Astrocyte of the hippocampus (primary cell): ENCODE results near the gene MEN1.
"Not testable (repeated sequence)": the region's sequence is repeated elsewhere in the genome, so short reads cannot be mapped to it uniquely, and the experiment has no call there.

Experiments used
- DNase-seq: peaks from one replicate; pipeline ENCODE4 v3.0.0; 2011; ENCODE audit warnings: low read depth, low spot score

Gene MEN1

DNA sequence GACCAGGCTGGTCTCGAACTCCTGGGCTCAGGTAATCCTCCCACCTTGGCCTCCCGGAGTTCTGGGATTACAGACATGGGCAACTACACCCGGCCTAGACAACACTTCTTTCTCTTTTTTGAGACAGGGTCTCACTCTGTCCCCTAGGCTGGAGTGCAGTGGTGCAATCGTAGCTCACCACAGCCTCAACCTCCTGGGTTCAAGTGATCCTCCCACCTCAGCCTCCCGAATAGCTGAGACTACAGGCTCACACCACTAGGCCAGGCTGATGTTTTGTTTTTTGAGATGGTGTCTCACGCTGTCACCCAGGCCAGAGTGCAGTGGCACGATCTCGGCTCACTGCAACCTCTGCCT, 35.4 kb upstream of the MEN1 start:
- DNase-seq = not testable (repeated sequence)

DNA sequence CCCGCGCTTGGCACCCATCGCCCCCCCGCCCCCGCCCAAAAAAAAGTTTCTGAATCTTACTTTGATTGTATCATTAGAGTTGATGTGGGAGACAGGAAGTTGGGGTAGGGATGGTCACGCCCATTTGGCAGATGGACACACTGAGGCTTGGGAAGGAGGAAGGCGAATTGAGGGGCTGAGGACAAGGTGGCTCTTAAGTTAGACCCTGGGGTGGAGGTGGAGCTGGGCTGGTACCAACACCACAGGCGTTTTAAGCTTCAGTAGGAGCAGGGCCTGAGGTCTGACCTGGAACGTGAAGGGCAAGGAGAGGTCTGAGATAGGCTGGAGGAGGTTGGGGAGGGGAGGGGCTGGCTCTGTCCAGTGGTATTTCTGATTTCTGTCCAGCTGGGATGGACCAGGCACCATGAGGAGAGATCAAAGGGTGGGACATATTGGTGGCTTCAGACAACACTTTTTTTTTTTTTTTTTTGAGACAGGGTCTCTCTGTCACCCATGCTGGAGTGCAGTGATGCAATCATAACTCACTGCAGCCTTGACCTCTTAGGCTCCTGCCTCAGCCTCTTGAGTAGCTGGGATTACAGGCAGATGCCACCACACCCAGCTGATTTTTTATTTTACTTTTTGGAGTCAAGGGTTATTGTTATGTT, 34.9 kb upstream of the MEN1 start:
- no peak for DNase-seq

DNA sequence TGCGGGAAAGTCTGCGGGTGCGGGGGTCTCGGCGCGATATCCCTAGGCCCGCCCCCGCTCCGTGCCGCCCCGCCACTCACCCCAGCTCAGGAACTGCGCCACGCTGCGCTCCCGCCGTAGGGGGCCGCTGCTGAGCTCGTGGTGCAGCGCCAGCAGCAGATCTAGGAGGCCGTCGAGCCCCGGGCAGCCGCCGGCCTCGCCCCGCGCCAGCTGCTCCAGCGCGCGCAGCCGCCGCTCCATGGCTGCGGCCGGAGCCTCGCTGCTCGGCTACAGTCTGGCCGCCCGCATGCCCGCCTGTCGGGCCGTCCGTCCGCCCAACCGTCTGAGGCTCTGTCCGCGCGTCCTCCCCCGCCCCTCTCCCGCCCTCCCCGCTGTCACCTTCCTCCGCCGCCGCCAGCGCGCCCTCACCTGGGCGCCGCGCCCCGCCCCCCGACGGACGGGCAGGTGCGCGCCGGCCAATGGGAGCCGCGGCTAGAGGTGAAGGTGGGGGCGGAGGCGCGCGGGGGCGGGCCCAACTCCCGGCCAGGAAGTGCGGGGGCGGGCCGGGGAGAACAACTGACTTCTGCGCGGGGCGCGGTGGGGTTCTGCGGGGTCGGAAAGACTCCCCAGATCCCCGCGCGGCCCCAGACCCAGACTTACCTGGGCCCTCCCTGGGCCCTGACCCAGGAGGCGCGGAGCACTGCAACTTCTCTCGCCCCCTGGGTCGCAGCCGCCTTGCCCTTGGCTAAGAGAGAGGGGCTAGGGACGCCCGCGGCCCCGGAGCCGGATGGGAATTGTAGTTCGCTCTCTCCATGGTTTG, 34.2 kb upstream of the MEN1 start, which contains the start of gene CDC42BPG:
TSS of gene CDC42BPG (minus strand) at position 324 of the 799 bp plus-strand sequence. CDS start at position 240, 84 bp downstream.
- DNase-seq = peak; percentile 86

GRCh38 chr11:64843686-64844329, 33.5 kb upstream of the MEN1 start:
- no peak for DNase-seq

DNA sequence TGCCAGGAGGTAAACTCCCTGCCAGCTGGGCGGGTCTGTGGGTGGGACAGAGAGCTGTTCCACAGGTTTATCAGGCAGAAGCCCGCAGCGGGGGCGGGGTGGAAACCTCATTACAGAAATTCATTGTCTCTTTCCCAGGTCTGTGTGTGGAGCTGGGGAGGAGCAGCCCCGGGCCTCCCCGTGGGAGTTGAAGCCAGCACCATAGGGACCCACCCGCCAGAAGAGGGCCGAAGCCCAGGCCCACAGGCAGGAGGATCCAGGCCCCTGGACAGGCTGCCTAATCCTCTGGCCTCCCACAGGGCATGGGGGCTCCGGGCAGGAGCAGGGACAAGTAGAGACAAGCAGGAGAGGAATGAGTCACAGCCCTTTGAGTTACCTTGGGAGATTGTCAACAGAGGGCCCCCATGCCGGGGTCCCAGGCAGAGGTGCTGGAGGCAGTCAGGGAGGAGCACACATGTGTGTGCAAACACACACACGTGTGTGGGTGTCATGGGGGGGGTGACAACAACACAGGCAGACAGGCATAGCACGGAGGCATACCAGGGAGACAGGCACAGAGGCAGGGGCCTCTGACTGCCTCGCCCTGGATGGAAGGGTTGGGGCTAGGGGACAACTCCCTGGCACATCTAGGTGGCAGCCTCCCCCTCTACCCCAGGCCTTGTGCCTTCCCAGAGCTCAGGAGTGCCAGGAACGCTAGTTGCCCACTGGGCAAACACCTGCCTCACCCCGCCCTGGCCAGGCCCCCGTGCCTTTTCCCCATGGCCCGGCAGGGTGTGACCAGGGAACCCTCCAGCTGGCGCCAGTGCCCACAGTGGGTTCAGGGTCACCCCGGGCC, 32.7 kb upstream of the MEN1 start:
- DNase-seq = peak; percentile 57

GRCh38 chr11:64842366-64842759, 32.0 kb upstream of the MEN1 start:
- DNase-seq = no peak

DNA sequence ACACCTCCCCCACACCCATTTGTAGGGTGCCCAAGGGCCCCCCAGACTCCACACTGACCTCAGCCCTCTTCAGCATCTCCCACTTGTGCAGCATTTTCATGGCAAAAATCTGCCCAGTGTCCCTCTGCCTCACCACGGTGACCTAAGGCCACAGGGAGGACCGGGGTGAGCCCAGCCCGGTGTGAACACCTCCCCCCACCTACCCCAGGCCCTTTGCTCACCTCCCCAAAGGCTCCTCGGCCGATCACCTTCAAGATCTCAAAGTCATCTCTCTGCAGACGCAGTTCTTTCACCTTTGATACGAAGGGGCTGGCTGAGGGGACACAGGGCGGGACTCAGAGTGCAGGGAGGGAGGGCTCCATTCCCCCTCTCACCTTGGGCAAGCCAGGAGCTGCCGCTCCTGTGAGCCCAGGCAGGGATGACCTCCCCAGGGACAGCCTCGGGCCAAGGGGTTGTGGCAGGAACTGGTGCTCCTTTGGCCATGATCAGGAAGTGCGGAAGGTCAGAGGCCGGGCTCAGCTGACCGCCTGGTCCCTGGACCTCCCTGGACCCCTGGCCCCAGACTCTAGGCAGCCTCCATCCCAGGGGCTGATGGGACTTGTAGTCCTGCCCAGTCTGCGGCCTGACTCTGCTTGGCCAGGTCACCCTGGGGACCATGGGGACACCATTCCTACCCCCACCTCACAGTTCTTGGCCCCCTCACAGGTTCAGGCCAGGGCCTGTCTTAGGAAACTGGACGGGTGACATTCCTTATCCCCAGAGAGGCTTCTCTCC, 31.4 kb upstream of the MEN1 start:
- no peak for DNase-seq

DNA sequence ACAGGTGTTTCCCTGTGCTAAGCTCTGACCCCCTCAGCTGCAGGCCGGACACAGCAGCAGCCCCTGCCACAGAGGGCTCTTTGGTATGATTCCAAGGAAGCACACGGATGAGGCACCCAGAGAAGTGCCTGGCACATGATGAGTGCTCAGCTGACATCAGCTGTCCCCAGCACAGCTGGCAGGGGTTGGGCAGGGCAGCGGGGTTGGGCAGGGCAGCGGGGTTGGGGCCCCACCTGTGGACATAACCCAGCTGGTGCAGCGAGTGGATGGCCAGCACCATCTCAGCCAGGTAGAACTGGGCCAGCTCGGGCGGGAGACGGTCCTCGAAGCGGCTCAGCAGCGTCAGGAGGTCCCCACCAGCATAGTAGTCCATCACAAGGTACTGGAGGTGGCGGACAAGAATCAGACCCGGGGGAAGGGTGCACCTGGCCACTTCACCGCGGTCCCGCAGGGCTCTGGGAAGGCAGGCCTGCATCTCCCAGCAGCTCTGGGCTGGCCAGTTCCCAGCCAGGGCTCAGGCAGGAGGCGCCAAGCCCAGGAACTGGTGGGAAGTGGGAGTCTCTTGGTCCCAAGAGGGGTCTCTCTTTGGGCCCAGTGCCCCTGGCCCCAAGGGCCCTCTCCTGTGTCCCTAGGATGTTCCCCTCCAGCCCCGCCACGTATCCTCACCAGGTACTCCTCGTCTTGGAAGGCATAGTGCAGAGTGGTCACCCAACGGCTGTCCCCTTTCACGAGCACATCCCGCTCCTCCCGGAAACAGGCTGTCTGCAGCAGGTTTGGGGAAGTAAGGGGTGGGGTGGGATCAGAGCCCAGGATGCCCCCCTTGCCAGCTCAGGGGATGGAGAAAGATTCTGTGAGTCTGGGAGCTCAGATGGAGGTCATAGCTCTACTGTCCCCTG, 29.8 kb upstream of the MEN1 start:
- no peak for DNase-seq

DNA sequence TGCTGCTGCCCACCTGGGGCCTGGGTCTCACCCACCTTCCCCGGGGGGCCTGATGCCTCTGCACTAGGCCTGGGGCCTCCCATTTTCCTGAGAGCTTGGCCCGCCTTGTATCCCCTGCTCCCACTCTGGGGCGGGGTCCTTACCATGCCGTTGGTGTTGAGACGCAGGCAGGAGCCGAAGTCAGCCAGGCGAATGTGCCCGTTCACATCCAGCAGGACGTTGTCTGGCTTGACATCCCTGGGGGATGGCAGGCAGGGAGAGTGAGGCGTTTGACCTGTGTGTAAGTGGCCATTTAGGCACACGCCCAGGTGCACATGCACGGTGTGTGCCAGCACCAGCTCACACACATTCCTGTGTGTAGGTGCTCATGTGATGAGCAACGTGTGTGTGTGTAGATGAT, 29.0 kb upstream of the MEN1 start:
- no peak for DNase-seq

- DNase-seq = no peak
Observed at GRCh38 chr11:64838600-64839334, 28.4 kb upstream of the MEN1 start.

DNA sequence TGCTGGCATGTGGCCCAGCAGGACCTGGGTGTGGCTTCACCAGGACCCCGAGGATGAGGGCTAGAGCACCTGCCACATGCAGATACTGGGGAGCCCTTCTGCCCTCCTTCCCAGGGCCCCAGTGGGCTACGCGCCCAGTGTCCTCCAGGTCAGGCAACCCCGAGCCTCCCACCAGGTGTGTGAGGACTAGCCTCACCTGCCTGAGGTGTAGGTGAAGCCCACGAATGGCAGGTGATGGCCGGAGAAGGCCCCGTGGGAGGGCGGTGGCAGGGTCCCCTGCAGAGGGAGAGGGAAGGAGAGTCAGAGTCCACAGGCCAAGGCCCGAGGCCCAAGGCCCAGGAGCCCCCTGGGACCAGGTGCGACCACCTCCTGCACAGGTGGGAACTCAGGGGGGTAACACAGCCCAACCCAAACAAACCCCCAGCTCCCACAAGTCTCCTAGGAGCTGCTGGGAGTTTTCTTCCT, 27.6 kb upstream of the MEN1 start:
- no peak for DNase-seq

- no peak for DNase-seq
Observed at GRCh38 chr11:64836448-64837072, 26.2 kb upstream of the MEN1 start.

DNA sequence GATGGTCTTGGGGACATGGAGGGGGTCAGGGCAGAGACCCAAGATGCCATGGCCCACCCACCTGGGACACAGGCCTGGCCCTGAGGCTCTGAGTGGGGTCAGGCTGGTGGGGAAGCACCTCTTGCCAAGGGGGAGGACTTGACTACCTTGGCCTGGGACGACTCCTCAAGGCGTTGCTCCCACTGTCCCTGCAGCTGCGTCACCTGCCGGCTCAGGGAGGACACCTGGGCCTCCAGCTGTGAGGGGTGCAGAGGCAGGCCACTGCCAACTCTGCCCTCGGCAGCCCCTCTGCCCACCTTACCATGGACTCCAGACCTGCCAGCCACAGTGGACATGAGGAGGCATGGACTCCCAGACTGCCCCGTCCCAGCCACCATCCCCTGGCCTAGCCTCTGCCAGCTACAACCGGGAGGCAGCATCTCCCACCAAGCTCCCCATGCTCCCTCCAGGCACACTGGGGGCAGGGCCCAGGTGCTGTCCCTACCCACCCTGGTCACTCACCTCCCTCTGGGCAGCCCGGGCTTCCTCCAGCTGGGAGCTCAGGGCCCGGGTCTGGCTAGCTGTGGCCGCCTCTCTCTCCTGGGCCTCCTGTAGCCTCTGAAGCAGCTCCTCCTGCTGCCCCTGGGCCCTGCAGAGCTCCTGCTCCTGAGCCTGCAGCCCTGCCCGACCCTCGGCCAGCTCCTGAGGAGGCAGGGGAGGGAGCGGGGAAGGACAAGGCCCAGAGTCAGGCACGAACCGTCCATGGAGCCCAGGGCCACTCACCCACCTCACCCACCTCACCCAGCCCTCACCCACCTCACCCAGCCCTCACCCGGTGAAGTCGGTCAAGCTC, 25.5 kb upstream of the MEN1 start:
- no peak for DNase-seq

GRCh38 chr11:64834723-64835615, 24.6 kb upstream of the MEN1 start:
- peak; percentile 91 for DNase-seq

DNA sequence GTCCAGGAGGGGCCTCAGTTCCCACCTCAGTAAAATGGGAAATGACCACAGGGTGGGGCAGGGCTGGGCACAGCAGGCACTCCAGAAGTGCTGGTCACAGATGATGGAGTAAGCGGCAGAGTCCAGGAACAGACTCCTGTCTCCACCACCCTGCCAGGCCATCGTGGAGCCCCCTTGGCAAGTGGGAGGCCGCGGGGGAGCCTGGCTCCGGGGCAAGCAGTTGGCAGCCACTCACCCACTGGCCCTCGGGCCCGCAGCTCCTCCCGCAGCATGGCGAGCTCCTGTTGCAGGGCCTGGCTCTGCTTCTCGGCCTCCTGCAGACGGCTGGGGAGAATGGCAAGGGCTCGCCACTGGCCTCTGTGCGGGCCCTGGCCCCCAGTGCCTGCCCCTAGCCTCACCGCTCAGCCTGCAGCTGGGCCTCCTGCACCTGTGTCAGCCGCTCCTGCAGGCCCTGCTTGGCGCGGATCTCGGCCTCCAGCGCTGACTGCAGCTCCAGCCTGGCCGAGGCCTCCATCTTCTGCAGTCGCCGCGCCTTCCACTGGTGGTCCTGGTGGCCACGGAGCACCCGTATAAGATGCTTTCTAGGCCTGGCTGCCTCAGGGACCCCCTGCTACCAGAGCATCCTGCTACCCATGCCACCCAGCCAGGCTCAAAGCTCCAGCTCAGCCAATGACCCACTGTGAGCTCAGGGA, 23.8 kb upstream of the MEN1 start:
- no peak for DNase-seq

GRCh38 chr11:64833509-64833908, 23.2 kb upstream of the MEN1 start:
- no peak for DNase-seq
